ENCODE data around the gene TSHB.

The TSHB gene

GRCh38 chr1:115035652-115036051 is 6.0 kb downstream of the TSHB start:
- DNase-seq (ENCODE audit: extremely low spot score), result no peak
- ChIA-PET CTCF (no interaction called here), POLR2A (no interaction called here)
- TF ChIP-seq L3MBTL2 (conservative IDR thresholded peaks at IDR 0.05), result no peak
- no peak for TF ChIP-seq ARNT (IDR thresholded peaks at IDR 0.05)
- TF ChIP-seq SUZ12 (IDR thresholded peaks at IDR 0.05), result no peak
- TF ChIP-seq ZNF384 (IDR thresholded peaks at IDR 0.05), result no peak
- TF ChIP-seq CTBP1 (IDR thresholded peaks at IDR 0.05; ENCODE audit: borderline replicate concordance), result no peak
- no peak for TF ChIP-seq TARDBP (IDR thresholded peaks at IDR 0.05)
- no peak for TF ChIP-seq NFRKB (IDR thresholded peaks at IDR 0.05)
- TF ChIP-seq FOXK2 (IDR thresholded peaks at IDR 0.05), result no peak
- no peak for TF ChIP-seq HDGF (IDR thresholded peaks at IDR 0.05; ENCODE audit: borderline replicate concordance)
- no peak for TF ChIP-seq FOXA1 (IDR thresholded peaks at IDR 0.05)
- no peak for TF ChIP-seq BHLHE40 (IDR thresholded peaks at IDR 0.05; ENCODE audit: borderline replicate concordance)
- TF ChIP-seq, protein P1, sequence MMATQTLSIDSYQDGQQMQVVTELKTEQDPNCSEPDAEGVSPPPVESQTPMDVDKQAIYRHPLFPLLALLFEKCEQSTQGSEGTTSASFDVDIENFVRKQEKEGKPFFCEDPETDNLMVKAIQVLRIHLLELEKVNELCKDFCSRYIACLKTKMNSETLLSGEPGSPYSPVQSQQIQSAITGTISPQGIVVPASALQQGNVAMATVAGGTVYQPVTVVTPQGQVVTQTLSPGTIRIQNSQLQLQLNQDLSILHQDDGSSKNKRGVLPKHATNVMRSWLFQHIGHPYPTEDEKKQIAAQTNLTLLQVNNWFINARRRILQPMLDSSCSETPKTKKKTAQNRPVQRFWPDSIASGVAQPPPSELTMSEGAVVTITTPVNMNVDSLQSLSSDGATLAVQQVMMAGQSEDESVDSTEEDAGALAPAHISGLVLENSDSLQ (IDR thresholded peaks at IDR 0.05), result no peak

DNA sequence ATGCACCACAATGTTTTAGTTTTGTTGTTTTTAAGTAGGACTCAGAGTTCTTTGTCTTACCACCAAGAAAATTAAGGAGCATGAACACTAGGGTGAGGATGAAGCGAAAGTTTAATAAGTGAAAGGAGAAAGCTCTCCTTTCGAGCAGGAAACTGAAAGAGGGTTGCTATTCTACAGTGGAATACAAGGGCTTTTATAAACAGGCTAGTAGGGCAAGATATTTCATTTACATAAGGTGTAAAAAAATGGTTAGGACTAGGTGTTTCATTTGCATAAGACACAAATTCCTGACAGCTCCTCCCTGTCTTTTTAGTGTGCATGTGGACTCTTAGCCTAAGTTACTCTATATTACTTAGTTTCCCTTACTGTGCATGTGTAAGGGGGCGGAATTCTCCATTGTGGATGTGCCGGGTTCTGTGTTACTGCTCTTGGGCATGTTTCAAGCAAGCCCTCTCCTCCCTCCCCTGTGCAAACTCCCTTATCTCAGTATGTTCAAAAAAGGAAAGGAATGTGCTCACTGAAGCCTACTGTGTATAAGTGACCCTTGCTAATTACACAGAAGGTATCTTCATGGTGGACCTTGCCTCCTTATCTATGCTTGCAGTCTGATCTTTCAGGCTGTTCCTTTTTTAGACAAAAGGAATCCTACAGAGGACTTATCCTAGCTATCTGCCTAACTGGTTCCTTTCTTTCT is 7.3 kb downstream of the TSHB start:
- TF ChIP-seq CTBP1 (IDR thresholded peaks at IDR 0.05; ENCODE audit: borderline replicate concordance) (no peak), FOXM1 (IDR thresholded peaks at IDR 0.05; ENCODE audit: borderline replicate concordance) (no peak), ARNT (IDR thresholded peaks at IDR 0.05) (no peak), SP1 (IDR thresholded peaks at IDR 0.05) (no peak), L3MBTL2 (conservative IDR thresholded peaks at IDR 0.05) (no peak), SUZ12 (IDR thresholded peaks at IDR 0.05) (no peak), FOXA1 (IDR thresholded peaks at IDR 0.05) (no peak), ZNF384 (IDR thresholded peaks at IDR 0.05) (no peak), ELF4 (IDR thresholded peaks at IDR 0.05) (no peak), LEF1 (IDR thresholded peaks at IDR 0.05; ENCODE audit: borderline replicate concordance) (no peak), TARDBP (IDR thresholded peaks at IDR 0.05) (no peak), NFRKB (IDR thresholded peaks at IDR 0.05) (no peak), HDGF (IDR thresholded peaks at IDR 0.05; ENCODE audit: borderline replicate concordance) (no peak), BHLHE40 (IDR thresholded peaks at IDR 0.05; ENCODE audit: borderline replicate concordance) (no peak), FOXK2 (IDR thresholded peaks at IDR 0.05) (no peak)
- TF ChIP-seq, protein P1 (IDR thresholded peaks at IDR 0.05), result no peak
- ChIA-PET POLR2A (no interaction called here), CTCF (no interaction called here)
- no peak for DNase-seq (ENCODE audit: extremely low spot score)

GRCh38 chr1:115040501-115040900 is 10.9 kb downstream of the TSHB start:
- ChIA-PET CTCF (interaction anchor here (0.8 to 1.5 kb wide), 3 partner anchors 10 to 15 kb away, joined by 3 to 6 read pairs (median 4); no protein-coding TSS in a partner anchor), POLR2A (no interaction called here)
- TF ChIP-seq, protein P1 (IDR thresholded peaks at IDR 0.05), result no peak
- TF ChIP-seq ARNT (IDR thresholded peaks at IDR 0.05) (no peak), ZNF384 (IDR thresholded peaks at IDR 0.05) (no peak), FOXM1 (IDR thresholded peaks at IDR 0.05; ENCODE audit: borderline replicate concordance) (no peak), BHLHE40 (IDR thresholded peaks at IDR 0.05; ENCODE audit: borderline replicate concordance) (no peak), TARDBP (IDR thresholded peaks at IDR 0.05) (no peak), SUZ12 (IDR thresholded peaks at IDR 0.05) (no peak), ELF4 (IDR thresholded peaks at IDR 0.05) (no peak), NFRKB (IDR thresholded peaks at IDR 0.05) (no peak), CTBP1 (IDR thresholded peaks at IDR 0.05; ENCODE audit: borderline replicate concordance) (no peak), SP1 (IDR thresholded peaks at IDR 0.05) (no peak), FOXA1 (IDR thresholded peaks at IDR 0.05) (no peak), LEF1 (IDR thresholded peaks at IDR 0.05; ENCODE audit: borderline replicate concordance) (no peak), HDGF (IDR thresholded peaks at IDR 0.05; ENCODE audit: borderline replicate concordance) (no peak), L3MBTL2 (conservative IDR thresholded peaks at IDR 0.05) (no peak), FOXK2 (IDR thresholded peaks at IDR 0.05) (no peak)
- DNase-seq (ENCODE audit: extremely low spot score), result no peak

- ChIA-PET CTCF (interaction anchor here (2.4 kb wide), 1 partner anchor 11 kb away, joined by 13 read pairs; no protein-coding TSS in a partner anchor), POLR2A (no interaction called here)
- DNase-seq (ENCODE audit: extremely low spot score), result peak; percentile 50
- no peak for TF ChIP-seq ARNT (IDR thresholded peaks at IDR 0.05)
- TF ChIP-seq FOXM1 (IDR thresholded peaks at IDR 0.05; ENCODE audit: borderline replicate concordance), result no peak
- TF ChIP-seq BHLHE40 (IDR thresholded peaks at IDR 0.05; ENCODE audit: borderline replicate concordance), result no peak
Observed at GRCh38 chr1:115041654-115042053, 12.0 kb downstream of the TSHB start.

DNA sequence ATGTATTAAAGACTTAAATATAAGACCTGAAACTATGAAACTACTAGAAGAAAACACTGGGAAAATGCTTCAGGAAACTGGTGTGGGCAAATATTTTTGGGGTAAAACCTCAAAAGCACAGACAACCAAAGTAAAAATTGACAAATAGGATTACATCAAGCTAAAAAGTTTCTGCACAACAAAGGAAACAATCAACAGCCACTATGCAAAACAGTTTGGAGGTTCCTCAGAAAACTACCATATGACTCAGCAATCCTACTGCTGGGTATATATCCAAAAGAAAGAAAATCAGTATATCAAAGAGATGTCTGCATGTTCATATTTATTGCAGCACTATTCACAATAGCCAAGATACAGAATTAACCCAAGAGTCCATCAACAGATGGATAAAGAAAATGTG is 17.1 kb downstream of the TSHB start:
- ChIA-PET POLR2A (no interaction called here), CTCF (no interaction called here)
- TF ChIP-seq, protein P1 (IDR thresholded peaks at IDR 0.05), result no peak
- TF ChIP-seq SUZ12 (IDR thresholded peaks at IDR 0.05) (no peak), SP1 (IDR thresholded peaks at IDR 0.05) (no peak), ARNT (IDR thresholded peaks at IDR 0.05) (no peak), ELF4 (IDR thresholded peaks at IDR 0.05) (no peak), FOXA1 (IDR thresholded peaks at IDR 0.05) (no peak), CTBP1 (IDR thresholded peaks at IDR 0.05; ENCODE audit: borderline replicate concordance) (no peak), LEF1 (IDR thresholded peaks at IDR 0.05; ENCODE audit: borderline replicate concordance) (no peak), BHLHE40 (IDR thresholded peaks at IDR 0.05; ENCODE audit: borderline replicate concordance) (no peak), NFRKB (IDR thresholded peaks at IDR 0.05) (no peak), HDGF (IDR thresholded peaks at IDR 0.05; ENCODE audit: borderline replicate concordance) (no peak), ZNF384 (IDR thresholded peaks at IDR 0.05) (no peak), TARDBP (IDR thresholded peaks at IDR 0.05) (no peak), FOXK2 (IDR thresholded peaks at IDR 0.05) (no peak), FOXM1 (IDR thresholded peaks at IDR 0.05; ENCODE audit: borderline replicate concordance) (no peak), L3MBTL2 (conservative IDR thresholded peaks at IDR 0.05) (no peak)
- DNase-seq (ENCODE audit: extremely low spot score), result no peak

All from HEK293T (cell line).